Amygdala (tissue), 56 donors: Measurements from ENCODE around the gene KRTAP10-4.
"Not testable (repeated sequence)": the region's sequence is repeated elsewhere in the genome, so short reads cannot be mapped to it uniquely, and the experiment has no call there.

Source experiments
- DNase-seq, 56 donors: peaks; one replicate each; lab custom pipeline; 2025; lab: John Stamatoyannopoulos, UW

The KRTAP10-4 gene

GRCh38 chr21:44555200-44555875 is 18.2 kb upstream of the KRTAP10-4 start:
- DNase-seq = no peak

GRCh38 chr21:44556879-44557278 is 16.6 kb upstream of the KRTAP10-4 start:
- DNase-seq = no peak

- DNase-seq = no peak
These were observed 15.8 kb upstream of the KRTAP10-4 start for GRCh38 chr21:44557491-44558328.

- not testable (repeated sequence) for DNase-seq
These were observed 15.2 kb upstream of the KRTAP10-4 start for GRCh38 chr21:44558329-44558675.

GRCh38 chr21:44558695-44559094 is 14.8 kb upstream of the KRTAP10-4 start, which contains the start of gene KRTAP10-3:
Gene KRTAP10-3, minus strand, starts transcription at chr21:44558795. Its CDS starts 80 bp downstream, at chr21:44558715.
- no peak for DNase-seq

GRCh38 chr21:44564099-44564498 is 9.4 kb upstream of the KRTAP10-4 start:
- no peak for DNase-seq

- no peak for DNase-seq
These were observed 8.5 kb upstream of the KRTAP10-4 start for GRCh38 chr21:44564886-44565598.

- no peak for DNase-seq
These were observed 7.1 kb upstream of the KRTAP10-4 start for GRCh38 chr21:44566403-44566802.

GRCh38 chr21:44567481-44568171 is 5.9 kb upstream of the KRTAP10-4 start:
- no peak for DNase-seq

GRCh38 chr21:44568261-44568660 is 5.3 kb upstream of the KRTAP10-4 start:
- DNase-seq = no peak

GRCh38 chr21:44568667-44569556 is 4.6 kb upstream of the KRTAP10-4 start:
- DNase-seq = no peak

GRCh38 chr21:44569861-44570517 is 3.5 kb upstream of the KRTAP10-4 start:
- DNase-seq = no peak

- no peak for DNase-seq
These were observed 2.2 kb upstream of the KRTAP10-4 start for GRCh38 chr21:44571296-44571695.

- DNase-seq = no peak
These were observed 1.4 kb upstream of the KRTAP10-4 start for GRCh38 chr21:44571844-44572782.

- peak in 2 of 56 donors; percentile 11 to 23 for DNase-seq
These were observed 458 bp upstream of the KRTAP10-4 start for GRCh38 chr21:44572959-44573583.

- DNase-seq = no peak
These were observed 1.2 kb downstream of the KRTAP10-4 start for GRCh38 chr21:44574457-44575306.
